ELF-1 (cell line): ENCODE results near the gene SRD5A3.

Experiments
- DNase-seq: peaks from one replicate; pipeline ENCODE4 v3.0.0-alpha.2; 2016; ENCODE audit warnings: low read depth, low spot score

The SRD5A3 gene

DNA sequence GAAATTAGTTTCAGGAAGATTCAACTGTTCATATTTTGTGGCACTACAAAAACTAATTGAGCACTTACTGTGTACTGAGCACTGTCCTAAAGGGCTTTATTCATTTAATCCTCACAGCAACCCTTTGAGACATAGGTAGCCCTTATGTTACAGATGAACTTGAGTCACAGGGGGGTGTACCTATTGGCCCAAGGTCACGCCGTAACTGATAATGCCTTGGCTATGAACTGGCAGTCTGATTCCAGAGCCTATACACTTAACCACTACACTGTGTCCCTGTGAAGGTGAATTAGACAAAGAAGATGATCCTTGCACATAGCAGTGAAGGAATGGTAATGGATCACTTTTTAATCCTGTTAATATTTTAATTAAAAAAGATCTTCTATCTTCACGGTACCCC is 61.7 kb downstream of the SRD5A3 start:
- no peak for DNase-seq

GRCh38 chr4:55409468-55410171 is 63.6 kb downstream of the SRD5A3 start:
- DNase-seq, result peak; percentile 43

- DNase-seq, result no peak
These were observed 64.4 kb downstream of the SRD5A3 start for GRCh38 chr4:55410431-55410830.

- DNase-seq, result no peak
These were observed 65.6 kb downstream of the SRD5A3 start for GRCh38 chr4:55411621-55412020.

DNA sequence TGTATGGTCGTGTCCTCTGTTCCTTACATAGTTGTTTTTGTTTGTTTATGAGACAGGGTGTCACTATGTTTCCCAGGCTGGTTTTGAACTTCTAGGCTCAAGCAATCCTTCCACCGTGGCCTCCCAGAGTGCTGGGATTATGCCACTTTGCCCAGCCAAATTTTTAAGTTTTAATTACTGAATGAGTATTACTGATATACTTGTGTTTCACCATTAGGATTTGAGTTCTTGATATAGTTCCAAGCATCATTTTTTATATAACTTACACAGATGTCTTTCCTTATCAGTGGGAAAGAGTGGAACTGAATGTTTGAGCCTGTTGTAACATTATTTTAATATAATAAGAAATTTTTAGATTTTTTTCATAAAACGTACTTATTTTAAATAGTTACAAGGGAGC is 70.1 kb downstream of the SRD5A3 start:
- DNase-seq, result no peak
